Suppressor macrophage treated with lipopolysaccharide for 4 hours (primary cell): ENCODE results near the gene INPP4A.

ENCODE experiments used
- DNase-seq: peaks from one replicate; pipeline ENCODE4 v3.0.0-alpha.2; 2020

Gene INPP4A

DNA sequence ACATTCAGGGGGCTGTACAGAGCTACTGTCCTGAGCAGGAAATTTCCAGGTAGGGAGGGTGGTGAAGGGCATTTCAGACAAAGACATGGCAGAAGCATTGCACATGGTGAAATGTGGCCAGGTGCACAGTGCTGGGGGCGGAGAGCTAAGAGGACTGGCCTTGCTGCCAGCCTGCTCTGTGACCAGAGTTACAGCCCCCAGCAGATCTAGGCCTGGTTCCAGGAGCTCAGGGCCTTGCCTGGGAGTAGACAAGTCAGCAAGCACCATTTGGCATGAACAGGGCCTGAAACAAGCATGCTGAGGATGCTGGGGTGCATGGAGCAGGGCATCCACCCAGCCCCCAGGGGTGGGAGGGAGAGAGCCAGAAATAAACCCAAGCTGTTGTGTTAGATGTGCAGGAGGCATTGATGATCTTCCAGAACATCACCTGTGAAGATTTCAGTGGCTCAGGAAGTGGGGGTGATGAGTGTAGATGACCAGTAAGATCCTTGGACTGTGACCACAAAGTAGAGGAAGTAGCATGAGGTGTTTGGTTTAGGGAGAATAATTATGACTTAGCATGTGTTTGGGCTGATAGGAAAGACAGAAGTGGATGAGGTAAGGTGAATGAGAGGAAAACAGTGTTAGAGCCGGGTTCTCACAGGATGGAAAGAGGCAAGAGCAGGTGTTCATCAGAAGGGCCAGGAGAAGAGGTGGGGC, 102.6 kb downstream of the INPP4A start:
- DNase-seq = no peak

DNA sequence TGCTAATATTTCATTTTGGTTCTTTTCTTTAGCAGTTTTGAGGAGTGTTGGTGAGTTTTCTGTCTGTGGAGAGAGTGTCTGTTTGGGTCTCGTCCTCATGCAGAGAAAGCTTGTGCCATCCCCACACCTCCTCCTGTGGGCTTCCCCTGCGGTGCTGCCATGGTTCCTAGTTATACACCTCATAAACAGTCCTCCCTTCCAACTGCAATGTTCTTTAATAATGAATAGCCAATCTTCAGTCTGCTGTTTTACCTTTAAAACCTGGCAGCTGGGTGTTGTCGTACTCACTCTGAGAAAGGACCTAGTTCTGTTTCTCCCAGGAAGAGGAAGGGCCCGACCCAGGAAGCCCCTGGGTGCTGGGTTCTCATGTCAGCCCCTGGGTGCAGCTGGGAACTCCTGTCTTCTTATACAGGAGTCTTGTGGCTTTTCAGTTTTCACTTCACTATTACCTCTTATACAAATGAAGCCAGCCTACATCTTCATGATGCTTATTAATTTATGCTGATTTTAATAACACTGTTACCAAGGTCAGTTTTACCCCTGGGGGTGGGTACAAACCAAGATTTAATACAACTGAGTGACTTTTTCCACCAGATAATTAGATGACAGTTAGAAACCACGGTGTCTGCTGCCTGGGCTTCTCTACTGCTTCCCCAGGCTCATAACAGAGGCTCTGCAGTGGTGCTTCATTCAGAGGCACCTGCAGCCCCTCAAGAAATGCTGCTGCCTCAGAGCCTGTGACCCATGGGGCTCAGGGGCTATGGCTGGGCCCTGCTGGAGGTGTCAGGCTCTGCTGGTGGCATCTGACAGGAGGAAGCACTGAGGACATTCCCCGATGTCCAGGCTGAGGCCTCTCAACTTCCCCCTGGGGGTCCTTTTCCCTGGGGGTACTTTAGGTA, 104.5 kb downstream of the INPP4A start:
- DNase-seq = no peak

DNA sequence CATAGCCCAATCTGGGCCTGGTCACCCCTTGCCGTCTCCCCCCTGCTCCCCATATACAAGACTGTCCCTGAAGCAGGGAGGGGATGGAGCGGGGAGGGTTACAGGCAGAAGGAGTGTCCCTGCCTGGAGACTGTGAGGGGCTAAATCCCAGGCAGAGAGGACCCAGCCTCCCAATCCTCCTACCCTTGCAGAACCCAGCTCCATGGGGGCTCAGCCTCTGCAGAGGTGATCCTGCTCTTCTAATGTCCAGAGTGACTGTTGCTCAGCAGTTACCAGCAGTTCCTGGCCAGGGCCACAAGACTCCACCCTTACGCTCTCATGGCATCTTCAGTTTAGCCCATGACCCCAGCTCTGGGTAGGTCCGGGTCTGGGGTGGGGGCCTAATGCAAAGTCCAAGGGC, 105.5 kb downstream of the INPP4A start:
- no peak for DNase-seq

DNA sequence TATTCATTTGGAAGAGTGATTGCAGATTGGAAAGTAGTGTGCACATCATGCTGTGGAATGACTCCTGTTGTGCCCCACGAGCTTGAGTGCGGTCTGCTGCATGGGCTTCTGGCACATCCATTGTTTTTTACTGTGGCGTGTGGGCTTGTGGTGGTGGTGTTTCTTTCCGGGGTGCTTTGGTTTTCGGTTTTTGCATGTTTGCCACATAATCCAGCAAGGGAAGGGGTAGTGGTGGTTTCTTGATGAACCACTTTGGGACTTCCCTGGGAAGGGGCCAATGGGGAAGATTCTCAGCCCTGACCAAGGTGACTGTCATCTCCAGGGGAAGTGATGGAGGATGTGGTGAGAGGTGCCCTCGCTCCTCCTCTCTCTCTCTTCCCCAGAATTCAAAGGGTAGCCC, 106.7 kb downstream of the INPP4A start:
- no peak for DNase-seq

DNA sequence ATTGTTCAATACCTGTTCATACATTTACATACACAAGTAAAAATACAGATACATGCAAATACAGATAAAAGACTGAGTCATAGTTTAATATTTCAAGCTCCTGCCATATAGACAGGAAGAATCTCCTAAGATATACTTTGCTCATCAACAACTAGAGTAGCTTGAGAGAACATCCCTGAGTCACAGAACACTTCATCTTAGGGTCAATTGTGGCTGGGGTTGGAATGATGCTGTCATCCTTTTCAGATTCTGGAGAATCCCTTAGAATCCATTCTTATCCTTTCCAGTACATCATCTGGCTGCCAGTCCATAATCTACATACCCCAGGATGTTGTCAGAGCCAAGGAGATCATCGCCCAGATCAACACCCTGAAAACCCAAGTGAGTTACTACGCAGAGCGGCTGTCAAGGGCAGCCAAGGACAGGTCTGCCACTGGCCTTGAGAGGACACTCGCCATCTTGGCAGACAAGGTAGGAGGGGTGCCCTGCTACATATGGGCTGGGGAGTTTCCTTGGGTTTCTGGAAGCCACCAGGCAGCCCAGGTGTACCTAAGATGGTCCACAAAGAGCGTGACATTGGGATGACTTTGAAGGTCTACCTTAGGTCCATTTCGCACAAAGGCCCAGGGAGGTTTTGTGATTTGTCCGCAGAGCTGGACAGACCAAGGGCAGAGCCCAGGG, 108.0 kb downstream of the INPP4A start:
- no peak for DNase-seq

DNA sequence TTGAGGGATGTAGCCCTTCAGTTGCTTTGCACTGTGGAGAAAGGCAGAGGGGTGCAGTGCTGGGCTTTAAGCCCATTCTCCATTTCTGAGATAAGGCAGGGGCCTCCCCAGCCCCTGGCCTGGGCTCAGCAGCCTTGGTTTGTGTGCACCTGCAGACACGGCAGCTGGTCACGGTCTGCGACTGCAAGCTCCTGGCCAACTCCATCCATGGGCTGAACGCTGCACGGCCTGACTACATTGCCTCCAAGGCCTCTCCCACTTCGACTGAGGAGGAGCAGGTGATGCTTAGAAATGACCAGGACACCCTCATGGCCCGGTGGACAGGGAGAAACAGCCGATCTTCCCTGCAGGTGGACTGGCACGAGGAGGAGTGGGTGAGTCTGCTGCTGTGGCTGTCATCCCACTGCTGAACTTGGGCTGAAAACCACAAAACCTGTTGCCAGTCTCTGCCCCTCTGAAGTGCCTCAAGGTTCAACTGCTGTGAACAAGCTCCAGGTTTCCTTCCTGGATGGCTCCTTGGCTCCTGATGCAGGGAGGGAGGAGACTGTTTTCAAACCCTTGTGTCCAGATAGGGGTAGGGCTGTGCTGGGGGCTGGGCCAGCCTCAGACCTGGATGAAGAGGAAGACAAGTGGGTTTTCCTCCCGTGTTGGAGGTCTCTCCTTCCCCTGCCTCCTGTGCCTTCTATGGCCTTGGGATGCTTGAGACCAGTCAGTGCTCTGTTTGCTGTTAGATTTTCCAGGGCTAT, 109.6 kb downstream of the INPP4A start:
- DNase-seq = no peak

DNA sequence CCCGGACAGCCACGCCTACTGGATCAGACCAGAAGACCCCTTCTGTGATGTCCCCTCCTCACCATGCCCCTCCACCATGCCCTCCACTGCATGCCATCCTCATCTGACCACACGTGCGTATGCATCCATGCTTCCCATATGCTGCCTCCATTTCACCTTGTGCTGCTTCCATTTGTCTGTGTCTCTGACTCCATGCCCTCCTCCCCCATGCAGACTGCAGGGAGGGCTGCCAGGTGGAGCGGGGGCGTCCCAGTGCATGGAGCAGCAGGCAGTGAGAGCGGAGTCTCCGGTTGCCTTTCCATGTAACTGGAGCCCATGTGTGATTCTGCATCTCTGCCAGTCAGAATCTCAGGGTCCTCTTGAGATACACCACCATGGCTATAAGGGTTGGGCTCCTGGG, 111.0 kb downstream of the INPP4A start:
- no peak for DNase-seq

DNA sequence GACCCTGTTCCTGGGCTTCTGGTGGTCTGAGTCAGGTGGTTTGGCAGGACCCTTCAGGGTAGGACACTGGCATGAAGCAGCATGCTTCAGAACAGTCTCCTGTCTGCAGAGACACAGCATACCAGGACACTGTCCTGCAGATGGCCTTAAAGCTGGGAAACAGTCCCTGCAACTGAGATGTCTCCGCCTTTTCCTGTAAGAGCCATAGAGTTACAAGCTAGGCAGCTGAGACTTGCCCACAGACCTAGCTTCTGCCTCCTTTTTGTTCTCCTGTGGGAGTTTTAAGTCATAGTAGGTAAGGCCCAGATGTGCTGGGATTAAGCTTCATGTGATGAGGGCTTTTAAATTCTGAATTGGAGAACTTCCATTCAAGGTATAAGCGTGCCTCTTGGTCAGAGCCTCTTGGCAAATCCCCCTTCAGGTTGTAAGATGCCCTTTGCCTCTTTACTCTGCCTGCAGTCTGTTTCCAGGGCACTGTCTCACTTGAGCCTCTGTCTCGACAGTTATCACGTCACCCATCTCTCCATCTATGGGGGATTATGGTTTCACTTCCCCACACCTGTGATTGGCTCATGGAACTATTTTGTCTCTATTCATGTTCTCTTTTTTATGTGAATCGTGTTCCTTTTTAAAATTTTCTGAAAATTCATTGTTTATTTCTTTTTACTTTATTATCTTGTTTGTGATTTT, 111.8 kb downstream of the INPP4A start:
- no peak for DNase-seq

DNA sequence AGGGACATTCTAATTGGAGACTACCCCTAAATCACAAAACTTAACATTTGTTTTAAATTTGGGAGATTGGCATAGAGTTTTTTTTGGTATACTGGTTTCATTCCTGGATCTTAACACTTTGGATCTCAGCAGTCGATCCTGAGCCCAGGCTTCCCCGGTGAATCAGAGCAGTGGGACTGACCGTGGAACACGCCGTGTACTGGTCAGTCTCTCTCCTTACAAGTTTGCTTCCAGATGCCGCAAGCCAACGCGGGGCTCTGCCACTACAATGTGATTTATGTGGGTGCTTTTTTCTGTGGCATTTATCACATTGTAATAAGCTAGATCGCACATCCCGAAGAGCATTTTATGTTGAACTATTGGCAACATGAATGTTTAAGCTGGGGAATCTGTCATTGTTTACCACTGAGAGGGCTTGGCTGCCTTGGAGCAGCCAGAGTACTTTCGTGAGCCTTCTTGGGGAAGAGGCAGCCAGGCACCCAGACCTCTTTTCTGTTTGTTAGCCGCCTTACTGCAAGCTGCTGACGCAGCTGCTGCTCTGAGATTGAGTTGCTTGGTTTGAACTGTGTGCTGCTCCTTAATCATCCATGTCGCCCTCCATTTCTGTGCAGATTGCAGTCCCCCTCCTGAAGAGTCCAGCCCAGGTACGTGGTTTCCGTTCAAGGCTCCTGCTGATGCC, 114.3 kb downstream of the INPP4A start:
- DNase-seq = no peak

DNA sequence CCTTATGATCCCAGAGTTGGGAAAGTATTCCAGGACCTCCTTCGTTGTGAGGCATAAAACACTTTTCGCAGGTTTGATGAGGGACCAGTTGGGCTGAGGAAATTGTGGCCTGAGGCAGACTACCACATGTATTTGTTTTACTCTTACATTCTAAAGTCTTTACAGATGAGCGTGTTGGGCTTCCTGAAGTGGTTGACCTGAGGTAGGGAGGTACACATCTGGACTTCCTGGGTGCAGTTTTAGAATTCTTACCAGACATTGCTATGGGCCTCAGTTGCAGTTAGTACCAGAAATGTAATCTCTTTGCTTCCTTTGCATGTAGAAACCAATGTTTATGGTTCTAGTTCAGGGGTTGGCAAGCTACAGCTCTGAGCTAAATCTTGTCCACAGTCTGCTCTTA, 114.9 kb downstream of the INPP4A start:
- DNase-seq = no peak

DNA sequence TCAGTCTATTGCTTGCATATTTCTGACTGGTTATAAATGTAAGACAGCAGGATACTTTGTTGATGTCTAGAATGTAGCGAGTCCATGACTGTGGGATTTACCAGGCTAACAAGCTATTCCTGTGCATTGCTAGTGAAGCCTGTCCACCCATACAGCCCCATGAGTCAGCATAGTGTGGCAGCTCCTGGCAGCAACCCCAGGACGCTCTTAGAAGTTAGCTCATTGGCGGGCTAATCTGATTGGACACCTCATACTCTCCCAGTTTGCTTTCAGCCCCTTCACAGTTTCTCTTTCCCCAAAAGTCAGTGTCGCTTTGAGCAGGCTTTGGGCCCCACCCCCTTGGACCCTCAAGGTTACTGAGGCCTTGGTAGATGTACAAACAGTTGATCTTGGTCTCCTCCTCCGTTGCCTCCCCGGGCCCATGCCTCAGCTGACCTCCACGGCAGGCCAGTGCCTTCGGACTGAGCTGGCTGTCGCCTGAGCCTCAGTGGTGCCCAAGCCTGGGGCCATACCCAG, 115.7 kb downstream of the INPP4A start:
- DNase-seq = no peak

DNA sequence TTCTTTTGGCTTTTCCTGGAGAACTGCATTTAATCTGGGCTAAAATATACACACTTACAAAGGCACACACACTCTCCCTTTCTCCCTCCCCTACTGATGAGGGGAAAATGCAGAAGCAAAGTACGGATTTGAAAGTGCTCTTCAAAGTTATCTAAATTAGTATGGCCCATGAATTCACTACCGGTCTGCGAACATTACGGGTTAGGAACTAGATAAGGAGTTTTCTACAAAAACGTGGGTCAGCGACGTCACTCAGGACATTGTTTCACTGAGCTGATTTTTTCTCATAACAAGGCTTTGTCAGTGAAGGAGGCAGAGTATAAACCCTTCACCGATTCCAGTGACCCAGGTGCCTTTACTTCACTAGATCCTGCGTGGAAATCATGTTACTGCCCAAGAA, 116.4 kb downstream of the INPP4A start:
- no peak for DNase-seq

DNA sequence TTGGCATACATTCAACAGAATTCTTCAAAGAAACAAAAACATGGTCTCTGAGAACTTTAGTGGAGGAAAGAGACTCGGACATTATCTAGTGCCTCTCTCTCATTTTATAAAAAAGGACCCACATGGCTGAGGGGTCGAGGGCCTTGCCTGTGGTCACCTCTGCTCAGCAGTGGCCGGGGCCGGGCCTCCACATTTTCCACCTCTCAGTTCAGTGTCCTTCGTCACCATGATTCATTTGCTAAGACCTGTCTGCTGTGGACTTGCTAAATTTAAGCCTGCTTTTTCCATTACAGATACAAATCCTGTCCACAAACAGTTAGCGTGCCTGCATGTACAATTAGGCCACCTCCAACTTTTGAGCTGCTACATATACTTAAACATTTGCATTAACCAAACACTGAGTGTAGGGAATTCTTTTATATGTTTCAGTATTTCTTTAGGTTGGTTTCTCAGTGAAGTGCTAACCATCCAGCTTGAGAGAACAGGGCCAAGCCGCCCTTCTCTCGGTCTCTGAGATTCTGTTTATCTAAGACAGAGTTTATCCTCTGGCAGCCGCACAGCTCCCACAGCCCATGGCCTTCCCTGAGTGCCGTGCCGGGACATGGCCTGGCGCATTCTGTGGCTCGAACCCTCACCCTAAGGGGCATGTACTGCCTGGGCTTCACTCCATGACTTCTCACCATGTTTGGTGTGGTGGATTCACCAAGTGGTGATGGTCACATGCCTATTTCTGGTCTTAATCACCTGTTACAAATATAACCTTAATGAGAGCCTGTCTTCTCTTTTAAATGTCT, 117.4 kb downstream of the INPP4A start:
- DNase-seq = no peak

DNA sequence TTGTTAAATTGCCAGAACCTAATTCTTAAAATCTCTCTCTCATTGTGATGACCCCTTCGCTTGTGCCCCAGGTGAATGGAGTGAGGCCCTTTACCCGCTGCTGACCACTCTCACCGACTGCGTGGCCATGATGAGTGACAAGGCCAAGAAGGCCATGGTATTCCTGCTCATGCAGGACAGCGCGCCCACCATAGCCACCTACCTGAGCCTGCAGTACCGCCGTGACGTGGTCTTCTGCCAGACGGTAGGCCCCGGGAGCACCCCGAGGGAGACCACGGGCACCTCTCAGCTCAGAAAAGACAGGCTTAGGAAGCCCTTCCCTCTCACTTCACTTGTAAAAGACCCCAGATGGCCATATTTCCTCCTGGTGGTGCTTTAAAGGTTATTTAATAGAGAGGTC, 118.7 kb downstream of the INPP4A start:
- no peak for DNase-seq

DNA sequence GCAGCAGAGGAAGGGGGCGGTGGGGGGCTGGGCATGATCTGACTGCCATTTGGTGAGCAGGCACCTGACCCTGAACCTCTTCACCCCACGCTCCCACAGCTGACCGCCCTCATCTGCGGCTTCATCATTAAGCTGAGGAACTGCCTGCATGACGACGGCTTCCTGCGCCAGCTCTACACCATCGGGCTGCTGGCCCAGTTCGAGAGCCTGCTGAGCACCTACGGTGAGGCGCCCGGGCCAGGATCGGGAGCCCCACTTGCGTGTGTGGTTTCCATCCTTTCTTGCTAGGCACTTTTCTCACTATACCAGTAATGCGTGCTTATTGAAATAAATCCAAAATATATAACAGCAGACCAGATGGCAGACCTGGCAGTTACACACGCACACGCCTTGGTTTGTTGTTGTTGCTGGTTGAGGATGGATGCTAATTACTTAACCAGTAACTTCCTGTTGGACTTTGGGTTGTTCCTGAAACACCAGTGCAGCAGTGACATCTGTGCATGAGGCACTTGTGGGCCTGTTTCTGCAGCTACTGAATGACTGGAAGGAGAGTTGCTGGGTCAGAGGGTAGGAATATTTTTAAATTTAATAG, 120.0 kb downstream of the INPP4A start:
- DNase-seq = no peak

DNA sequence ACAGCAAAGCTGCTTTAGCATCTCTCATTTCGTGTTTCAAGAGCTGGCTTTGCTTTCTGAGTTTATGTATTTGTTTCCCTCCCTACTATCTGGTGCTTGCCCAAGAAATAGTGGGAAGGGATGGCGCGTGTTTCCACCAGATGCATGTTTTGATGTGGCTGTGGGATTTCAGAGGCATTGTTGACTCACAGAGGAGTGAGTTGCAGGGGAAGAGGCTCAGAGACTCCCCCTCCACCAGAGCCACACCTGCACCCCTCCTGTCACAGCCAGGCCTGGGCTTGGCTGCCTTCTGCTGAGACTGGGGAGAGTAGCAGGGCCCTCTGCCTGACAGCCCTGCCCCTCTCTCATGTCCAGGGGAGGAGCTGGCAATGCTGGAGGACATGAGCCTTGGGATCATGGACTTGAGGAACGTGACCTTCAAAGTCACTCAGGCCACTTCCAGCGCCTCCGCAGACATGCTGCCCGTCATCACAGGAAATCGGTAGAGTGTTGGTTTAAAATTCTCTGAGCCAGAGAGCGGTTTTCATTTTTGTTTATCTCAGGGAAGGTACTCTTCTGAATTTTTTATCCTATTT, 120.7 kb downstream of the INPP4A start:
- no peak for DNase-seq

DNA sequence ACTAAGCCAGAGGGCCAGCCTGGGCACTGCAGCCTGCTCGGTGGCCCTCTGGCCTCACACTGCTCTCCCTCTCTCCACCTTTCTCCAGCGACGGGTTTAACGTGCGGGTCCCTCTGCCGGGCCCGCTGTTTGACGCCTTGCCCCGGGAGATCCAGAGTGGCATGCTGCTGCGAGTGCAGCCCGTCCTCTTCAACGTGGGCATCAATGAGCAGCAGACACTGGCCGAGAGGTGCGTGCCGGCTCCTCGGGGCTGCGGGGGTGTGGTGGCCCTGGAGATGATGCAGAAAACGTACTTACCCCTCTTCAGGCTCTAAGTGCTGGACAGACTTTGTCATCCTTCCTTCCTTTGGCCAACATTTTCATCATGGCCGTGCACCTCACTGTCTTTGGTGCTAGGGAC, 121.3 kb downstream of the INPP4A start:
- no peak for DNase-seq

DNA sequence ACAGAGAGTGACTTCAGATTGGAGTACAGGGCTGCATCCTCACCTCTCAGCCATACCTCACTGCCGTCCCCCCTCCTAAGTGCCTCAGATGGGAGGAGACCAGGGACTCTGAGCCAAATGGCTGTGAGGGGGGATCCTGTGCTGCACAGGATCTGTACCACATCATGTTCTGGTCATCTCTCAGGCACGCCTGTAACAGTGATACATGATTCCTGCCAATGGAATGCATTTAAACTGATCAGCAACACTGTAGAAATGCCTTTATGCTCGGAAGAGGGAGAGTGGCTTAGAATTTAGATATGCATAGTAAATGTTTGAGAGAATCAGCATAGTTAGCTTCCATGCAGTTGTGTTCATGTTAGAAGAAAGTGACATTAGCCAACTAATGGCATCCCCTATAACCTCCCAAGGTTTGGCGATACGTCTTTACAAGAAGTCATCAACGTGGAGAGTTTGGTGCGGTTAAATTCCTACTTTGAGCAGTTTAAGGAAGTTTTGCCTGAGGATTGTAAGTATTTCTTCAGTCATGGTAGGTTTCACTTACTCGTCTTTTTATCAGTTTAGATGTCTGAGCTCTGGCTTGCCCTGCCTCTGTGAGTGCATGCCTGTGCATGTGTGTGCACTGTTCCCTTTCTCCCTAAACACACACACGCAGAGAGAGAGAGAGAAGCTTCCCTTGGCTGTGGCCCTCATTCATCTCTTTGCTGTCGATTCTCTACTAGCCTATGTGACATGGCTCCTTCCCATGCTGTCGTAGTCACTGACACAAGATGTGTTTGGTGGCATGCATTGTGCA, 123.7 kb downstream of the INPP4A start:
- DNase-seq = no peak

DNA sequence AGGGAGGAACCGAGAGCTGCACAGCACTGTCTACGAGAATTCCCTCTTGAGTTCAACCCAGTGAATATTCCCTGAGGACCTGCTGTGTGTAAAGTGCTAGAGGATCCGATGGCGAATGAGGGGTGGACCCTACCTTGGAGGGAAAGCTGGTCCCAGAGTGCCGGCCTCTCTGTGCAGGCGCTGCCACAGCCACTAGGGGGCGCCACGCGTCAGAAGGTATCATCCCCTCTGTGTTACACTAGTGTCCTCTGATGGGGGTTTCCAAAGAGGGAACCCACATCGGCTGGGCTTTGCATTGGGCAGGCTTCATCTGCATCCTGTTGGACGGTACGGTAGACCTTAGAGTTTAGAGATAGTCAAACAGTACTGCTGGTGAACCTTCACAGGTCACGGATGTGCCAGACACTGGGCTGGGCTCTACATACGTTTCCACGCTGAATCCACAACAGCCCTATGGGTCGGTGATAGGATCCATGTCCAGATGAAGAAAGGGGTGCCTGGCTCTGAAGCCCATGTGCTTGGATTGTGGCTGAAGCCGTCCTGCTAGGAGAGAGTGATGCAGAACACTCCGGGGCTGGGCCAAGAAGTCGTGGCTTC, 124.6 kb downstream of the INPP4A start:
- peak; percentile 67 for DNase-seq
